MCF 10A (cell line): ENCODE results near the gene CCL13. TPM values are rescaled to one million over a fixed set of nuclear protein-coding genes. Genes with fewer than 3 reads are reported as not detected.

Experiments
- Bru-seq: library from RNA; stranded (reverse); fragments of 400-500 nt; gene quantifications from one replicate; lab custom pipeline; 2021; lab: Mats Ljungman, UMichigan
- BruChase-seq, 2 experiments: library from RNA; stranded (reverse); fragments of 400-500 nt; gene quantifications; one replicate each; lab custom pipeline; 2021; lab: Mats Ljungman, UMichigan
- BruUV-seq: library from RNA; stranded (reverse); fragments of 400-500 nt; replicated peaks from 2 replicates; lab custom pipeline; 2021; lab: Mats Ljungman, UMichigan
- CTCF ChIA-PET: fragments of 300-600 bp; sonication (Branson Sonifier 250); formaldehyde crosslinking; extraction: SDS; loops from one replicate; lab custom pipeline; 2021; ENCODE audit warnings: antibody characterized with exemption, inconsistent platforms; lab: Yijun Ruan, JAX
- POLR2A ChIA-PET: fragments of 300-600, 350-650 bp; sonication (Branson Sonifier 250); formaldehyde crosslinking; extraction: SDS; loops from one replicate; lab custom pipeline; 2020; ENCODE audit warnings: antibody characterized with exemption, inconsistent platforms; lab: Yijun Ruan, JAX
- DNase-seq: peaks from one replicate; pipeline ENCODE4 v3.0.0-alpha.2; 2018; ENCODE audit not compliant: unreplicated experiment
- H3K27ac Mint-ChIP-seq: one replicate; pipeline ENCODE4 v1.8.0; 2022; ENCODE audit warnings: mild to moderate bottlenecking, low read depth, mixed read lengths; ENCODE audit not compliant: unreplicated experiment
- H3K27me3 Mint-ChIP-seq: one replicate; pipeline ENCODE4 v1.8.0; 2022; ENCODE audit warnings: mixed read lengths; ENCODE audit not compliant: insufficient read depth, unreplicated experiment
- H3K36me3 Mint-ChIP-seq: one replicate; pipeline ENCODE4 v1.8.0; 2022; ENCODE audit warnings: mild to moderate bottlenecking, moderate library complexity, mixed read lengths; ENCODE audit not compliant: insufficient read depth, unreplicated experiment
- H3K4me1 Mint-ChIP-seq: one replicate; pipeline ENCODE4 v1.8.0; 2022; ENCODE audit warnings: mixed read lengths; ENCODE audit not compliant: insufficient read depth, unreplicated experiment
- H3K4me3 Mint-ChIP-seq: one replicate; pipeline ENCODE4 v1.8.0; 2022; ENCODE audit warnings: mild to moderate bottlenecking, moderate library complexity, mixed read lengths; ENCODE audit not compliant: unreplicated experiment
- H3K9me3 Mint-ChIP-seq: one replicate; pipeline ENCODE4 v1.8.0; 2022; ENCODE audit warnings: mixed read lengths; ENCODE audit not compliant: unreplicated experiment
- CTCF ChIP-seq: fragments of 200-600 bp; IDR thresholded peaks from one replicate; pipeline ENCODE4 v1.8.0; 2022; ENCODE audit warnings: antibody characterized with exemption, mild to moderate bottlenecking; ENCODE audit not compliant: unreplicated experiment
- intact Hi-C: fragments of 100-400 bp; cut with micrococcal nuclease; formaldehyde crosslinking; loops from 2 replicates; pipeline ENCODE4 v1.14.1; 2022
- long read RNA-seq: library from polyadenylated mRNA; stranded (forward); transcript quantifications from one replicate; pipeline ENCODE4 v2.0.0, GENCODE V29; 2022
- total RNA-seq: library from RNA; stranded (reverse); gene quantifications from 2 replicates; pipeline ENCODE4 v1.2.3, GENCODE V29; 2022

CCL13 gene
- total RNA-seq = not detected in 2 replicates
- Bru-seq, nascent RNA = not detected
- not detected for BruChase-seq, experiment 1, labeled RNA remaining after a 6-hour chase
- BruChase-seq, experiment 2, labeled RNA remaining after a 2-hour chase = not detected
- long read RNA-seq = 0 reads

GRCh38 chr17:34356194-34356593 is at the start of gene CCL13:
Gene CCL13, plus strand, starts transcription at chr17:34356480. Its CDS starts 47 bp downstream, at chr17:34356527.
- Mint-ChIP-seq H3K36me3 (no peaks in the 10 kb centered on the region), H3K4me3 (no peak within 1 kb of the TSS), H3K9me3 (peaks cover 7% of the 10 kb centered on the region), H3K27ac (no peak within 1 kb of the TSS), H3K4me1 (no peaks in the 10 kb centered on the region), H3K27me3 (no peaks in the 10 kb centered on the region)
- intact Hi-C loops = no loop called here
- ChIA-PET POLR2A (no interaction called here), CTCF (interaction anchor here (1.2 kb wide), 1 partner anchor 156 kb away, joined by 7 read pairs; no protein-coding TSS in a partner anchor)
- no peak for DNase-seq
- TF ChIP-seq CTCF = no peak
- no TSS peak for BruUV-seq

GRCh38 chr17:34307110-34307509 is 49.2 kb upstream of the CCL13 start:
- ChIA-PET CTCF (interaction anchor here (0.7 to 1.3 kb wide), 4 partner anchors 12 to 107 kb away, joined by 3 to 13 read pairs (median 4); partner anchors contain the start of gene CCL8), POLR2A (no interaction called here)
- no peak for TF ChIP-seq CTCF
- Mint-ChIP-seq H3K4me1 (peaks cover 5% of the 10 kb centered on the region), H3K27ac (no peak overlapping the region), H3K4me3 (no peak overlapping the region), H3K9me3 (no peaks in the 10 kb centered on the region), H3K36me3 (no peaks in the 10 kb centered on the region), H3K27me3 (no peaks in the 10 kb centered on the region)
- intact Hi-C loops = no loop called here
- DNase-seq = no peak
- no TSS peak for BruUV-seq

- DNase-seq = no peak
- TF ChIP-seq CTCF = no peak
- Mint-ChIP-seq H3K9me3 (no peaks in the 10 kb centered on the region), H3K27ac (no peak overlapping the region), H3K27me3 (no peaks in the 10 kb centered on the region), H3K36me3 (no peaks in the 10 kb centered on the region), H3K4me1 (peaks cover 5% of the 10 kb centered on the region), H3K4me3 (no peak overlapping the region)
- BruUV-seq = no TSS peak
- POLR2A ChIA-PET = no interaction called here
- intact Hi-C loops = no loop called here
- CTCF ChIA-PET = interaction anchor here (1.3 to 1.5 kb wide), 2 partner anchors 53 to 108 kb away, joined by 3 read pairs; no protein-coding TSS in a partner anchor
Observed at GRCh38 chr17:34308371-34308770, 47.9 kb upstream of the CCL13 start.

- ChIA-PET POLR2A (no interaction called here), CTCF (interaction anchor here (0.5 kb wide), 1 partner anchor 1402 kb away, joined by 4 read pairs; no protein-coding TSS in a partner anchor)
- no peak for TF ChIP-seq CTCF
Observed at GRCh38 chr17:34311291-34311690, 45.0 kb upstream of the CCL13 start.

More at GRCh38 chr17:34311291-34311690, 45.0 kb upstream of the CCL13 start:
- Mint-ChIP-seq H3K27ac (no peak overlapping the region), H3K4me1 (peaks cover 9% of the 10 kb centered on the region), H3K4me3 (no peak overlapping the region), H3K36me3 (no peaks in the 10 kb centered on the region), H3K9me3 (no peaks in the 10 kb centered on the region), H3K27me3 (no peaks in the 10 kb centered on the region)
- intact Hi-C loops = no loop called here
- no TSS peak for BruUV-seq
- DNase-seq = no peak
